SU-DHL-6 (cell line): ENCODE data around the gene THAP10.

Source experiments
- H2AFZ ChIP-seq: fragments of 200-600 bp; sonication (generic); 2 replicates; pipeline ENCODE4 v1.6.1; 2014; ENCODE audit warnings: low read depth, mild to moderate bottlenecking, moderate library complexity, mixed read lengths, antibody characterized with exemption, low read length; ENCODE audit not compliant: severe bottlenecking
- H3F3A ChIP-seq: fragments of 200-600 bp; shearing (Covaris generic); 2 replicates; pipeline ENCODE4 v1.6.0; 2016; ENCODE audit warnings: antibody characterized with exemption, mild to moderate bottlenecking; ENCODE audit not compliant: insufficient read depth
- H3K27ac ChIP-seq: fragments of 200-600 bp; sonication (generic); 2 replicates; pipeline ENCODE4 v1.5.1; 2016; ENCODE audit warnings: low read depth, mild to moderate bottlenecking, low read length, moderate library complexity, mixed read lengths
- H3K27me3 ChIP-seq: fragments of 200-600 bp; sonication (generic), shearing (Covaris generic); 2 replicates; pipeline ENCODE4 v1.6.0; 2014; ENCODE audit warnings: mild to moderate bottlenecking, low read length
- H3K36me3 ChIP-seq: fragments of 200-600 bp; sonication (generic); 2 replicates; pipeline ENCODE4 v1.6.1; 2014; ENCODE audit warnings: mild to moderate bottlenecking, low read length, mixed read lengths
- H3K4me2 ChIP-seq: fragments of 300-600, 200-600 bp; shearing (Covaris generic), sonication (generic); 2 replicates; pipeline ENCODE4 v1.6.0; 2014; ENCODE audit warnings: low read length, low read depth, mild to moderate bottlenecking; ENCODE audit not compliant: poor library complexity, severe bottlenecking
- H3K4me3 ChIP-seq: fragments of 200-600 bp; sonication (generic); 2 replicates; pipeline ENCODE4 v1.5.1; 2014; ENCODE audit warnings: antibody characterized with exemption, low read length, mild to moderate bottlenecking, mixed read lengths; ENCODE audit not compliant: insufficient read depth, poor library complexity, severe bottlenecking
- H3K79me2 ChIP-seq: fragments of 200-600 bp; sonication (generic); 2 replicates; pipeline ENCODE4 v1.6.1; 2014; ENCODE audit warnings: mild to moderate bottlenecking, low read length, moderate library complexity; ENCODE audit not compliant: insufficient read depth
- H3K9ac ChIP-seq: fragments of 200-600 bp; sonication (generic); 2 replicates; pipeline ENCODE4 v1.7.0; 2014; ENCODE audit warnings: mild to moderate bottlenecking, low read length
- H3K9me2 ChIP-seq: fragments of 200-600 bp; sonication (generic); replicated peaks from 2 replicates; pipeline ENCODE4 v1.6.1; 2014; ENCODE audit warnings: low read length; ENCODE audit not compliant: insufficient read depth
- H3K9me3 ChIP-seq: fragments of 200-600 bp; sonication (generic); 2 replicates; pipeline ENCODE4 v1.6.1; 2014; ENCODE audit warnings: low read length, mixed read lengths; ENCODE audit not compliant: insufficient read depth
- H4K20me1 ChIP-seq: fragments of 200-600 bp; sonication (generic); 2 replicates; pipeline ENCODE4 v1.6.1; 2014; ENCODE audit warnings: low read depth, mild to moderate bottlenecking, antibody characterized with exemption, low read length, moderate library complexity, mixed read lengths
- EZH2phosphoT487 ChIP-seq: fragments of 200-600 bp; sonication (generic), shearing (Covaris generic); conservative IDR thresholded peaks from 2 replicates; pipeline ENCODE4 v1.6.1; 2018; ENCODE audit warnings: mild to moderate bottlenecking, antibody characterized with exemption, low read length, moderate library complexity, mixed read lengths
- TF ChIP-seq, protein P1 (sequence below): fragments of 200-600 bp; sonication (generic); IDR thresholded peaks from one replicate; pipeline ENCODE4 v1.5.1; 2017; ENCODE audit warnings: antibody characterized with exemption, mild to moderate bottlenecking, low read length, moderate library complexity; ENCODE audit not compliant: insufficient read depth, poor library complexity, severe bottlenecking

THAP10 gene

DNA sequence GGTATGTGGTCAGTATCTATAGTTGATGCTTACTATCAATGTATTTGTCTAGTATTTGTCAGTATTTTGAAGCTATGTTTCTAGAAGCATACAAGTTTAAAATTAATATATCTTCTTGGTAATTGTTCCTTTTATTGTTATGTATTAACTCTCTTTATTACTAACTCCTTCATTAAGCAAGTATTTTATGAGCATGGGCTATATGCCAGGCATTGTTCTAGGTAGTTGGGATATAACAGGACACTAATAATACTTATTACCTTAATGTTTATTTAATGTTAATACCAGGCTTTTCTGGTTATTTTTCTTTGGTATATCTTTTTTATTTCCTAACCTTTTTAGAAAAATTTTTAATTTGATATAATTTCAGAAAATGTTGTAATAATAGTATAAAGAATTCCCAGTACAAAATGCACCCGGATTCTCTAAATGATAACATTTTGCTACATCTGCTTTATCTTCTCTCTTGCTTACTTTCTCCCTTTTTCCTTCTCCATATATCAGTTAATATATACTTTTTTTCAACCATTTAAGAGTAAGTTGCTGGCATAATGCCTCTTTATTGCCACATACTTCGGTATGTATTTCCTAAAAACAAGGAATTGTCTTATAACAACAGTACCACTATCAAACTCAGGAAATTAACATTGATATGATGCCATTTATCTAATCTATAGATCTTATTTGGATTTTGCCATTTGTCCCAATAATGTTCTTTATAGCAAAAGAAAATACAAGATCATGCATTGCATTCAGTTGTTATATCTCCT, 31.3 kb upstream of the THAP10 start:
- Histone ChIP-seq H3K9ac (no peak overlapping the region), H3K79me2 (no peaks in the 10 kb centered on the region), H3K9me2 (no peaks in the 10 kb centered on the region), H3K27ac (no peak overlapping the region), H3K27me3 (no peaks in the 10 kb centered on the region), H3K4me3 (no peak overlapping the region), H3K4me2 (no peak overlapping the region), H2AFZ (no peak overlapping the region), H3K9me3 (no peaks in the 10 kb centered on the region), H3F3A (no peaks in the 10 kb centered on the region), H4K20me1 (no peaks in the 10 kb centered on the region), H3K36me3 (no peaks in the 10 kb centered on the region)
- TF ChIP-seq EZH2phosphoT487 = no peak
- TF ChIP-seq, protein P1, sequence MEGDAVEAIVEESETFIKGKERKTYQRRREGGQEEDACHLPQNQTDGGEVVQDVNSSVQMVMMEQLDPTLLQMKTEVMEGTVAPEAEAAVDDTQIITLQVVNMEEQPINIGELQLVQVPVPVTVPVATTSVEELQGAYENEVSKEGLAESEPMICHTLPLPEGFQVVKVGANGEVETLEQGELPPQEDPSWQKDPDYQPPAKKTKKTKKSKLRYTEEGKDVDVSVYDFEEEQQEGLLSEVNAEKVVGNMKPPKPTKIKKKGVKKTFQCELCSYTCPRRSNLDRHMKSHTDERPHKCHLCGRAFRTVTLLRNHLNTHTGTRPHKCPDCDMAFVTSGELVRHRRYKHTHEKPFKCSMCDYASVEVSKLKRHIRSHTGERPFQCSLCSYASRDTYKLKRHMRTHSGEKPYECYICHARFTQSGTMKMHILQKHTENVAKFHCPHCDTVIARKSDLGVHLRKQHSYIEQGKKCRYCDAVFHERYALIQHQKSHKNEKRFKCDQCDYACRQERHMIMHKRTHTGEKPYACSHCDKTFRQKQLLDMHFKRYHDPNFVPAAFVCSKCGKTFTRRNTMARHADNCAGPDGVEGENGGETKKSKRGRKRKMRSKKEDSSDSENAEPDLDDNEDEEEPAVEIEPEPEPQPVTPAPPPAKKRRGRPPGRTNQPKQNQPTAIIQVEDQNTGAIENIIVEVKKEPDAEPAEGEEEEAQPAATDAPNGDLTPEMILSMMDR = no peak

- TF ChIP-seq, protein P1 = no peak
- no peak for TF ChIP-seq EZH2phosphoT487
- no peaks in the 10 kb centered on the region for H3F3A ChIP-seq
- no peak overlapping the region for H2AFZ ChIP-seq
- H3K36me3 ChIP-seq = no peaks in the 10 kb centered on the region
- peaks cover 4% of the 10 kb centered on the region; the same call in 1 of the 2 replicates for H3K9me3 ChIP-seq
- no peak overlapping the region for H3K4me2 ChIP-seq
- no peak overlapping the region for H3K4me3 ChIP-seq
- no peaks in the 10 kb centered on the region for H3K27me3 ChIP-seq
- no peaks in the 10 kb centered on the region for H3K79me2 ChIP-seq
- H3K27ac ChIP-seq = no peak overlapping the region
- H3K9me2 ChIP-seq = no peaks in the 10 kb centered on the region
- H4K20me1 ChIP-seq = no peaks in the 10 kb centered on the region
- H3K9ac ChIP-seq = no peak overlapping the region
These were observed 29.9 kb upstream of the THAP10 start for GRCh38 chr15:70922119-70922518.

DNA sequence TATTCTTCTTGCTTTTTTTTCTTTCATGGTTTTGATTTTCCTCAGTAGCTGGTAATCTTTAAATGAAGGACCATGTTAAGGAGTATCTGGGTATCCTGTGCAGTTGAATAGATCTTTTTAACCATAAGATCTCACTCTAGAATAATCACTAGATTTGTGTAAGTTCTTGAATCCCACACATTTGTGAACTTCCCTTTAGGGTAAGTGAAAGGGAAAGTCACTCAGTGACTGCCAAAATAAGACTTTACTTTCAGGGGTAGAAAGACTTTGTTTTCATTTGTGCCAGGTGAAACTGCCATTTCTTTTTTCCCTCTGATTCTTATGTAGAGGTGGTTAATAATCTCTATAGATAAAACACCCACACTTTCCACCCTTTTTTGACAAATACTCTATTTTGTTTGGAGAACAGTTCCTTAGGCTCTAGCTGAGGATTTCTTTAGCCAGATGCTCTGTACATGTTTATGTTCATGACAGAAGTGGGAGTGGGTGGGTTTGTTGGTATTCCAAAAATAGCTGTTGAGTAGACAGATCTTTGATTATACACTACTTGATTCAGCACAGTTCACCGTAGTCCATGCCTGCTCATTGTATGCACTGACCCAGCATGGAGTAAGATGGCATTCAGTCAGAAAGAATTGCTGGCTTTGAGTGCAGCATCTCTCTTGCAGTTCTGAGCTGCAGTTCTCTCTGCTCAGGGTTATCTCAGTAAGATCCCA, 28.9 kb upstream of the THAP10 start:
- H3F3A ChIP-seq = no peaks in the 10 kb centered on the region
- no peak overlapping the region for H3K9ac ChIP-seq
- H3K9me3 ChIP-seq = peaks cover 4% of the 10 kb centered on the region; the same call in 1 of the 2 replicates
- no peaks in the 10 kb centered on the region for H3K27me3 ChIP-seq
- H3K4me3 ChIP-seq = no peak overlapping the region
- no peak overlapping the region for H2AFZ ChIP-seq
- H3K4me2 ChIP-seq = no peak overlapping the region
- no peaks in the 10 kb centered on the region for H3K36me3 ChIP-seq
- no peaks in the 10 kb centered on the region for H4K20me1 ChIP-seq
- no peaks in the 10 kb centered on the region for H3K9me2 ChIP-seq
- H3K79me2 ChIP-seq = no peaks in the 10 kb centered on the region
- TF ChIP-seq, protein P1 = no peak
- no peak for TF ChIP-seq EZH2phosphoT487
- H3K27ac ChIP-seq = no peak overlapping the region
